ENCODE results near the gene TBCCD1. TPM values are rescaled to one million over a fixed set of nuclear protein-coding genes. Genes with fewer than 3 reads are reported as not detected.

TBCCD1 gene
- total RNA-seq, 1 experiment from 2014 or later, result 14.5 TPM

GRCh38 chr3:186517218-186517617 is 49.9 kb downstream of the TBCCD1 start:
- no TSS peak for BruUV-seq (replicated peaks)
- intact Hi-C loops (cut with micrococcal nuclease; ENCODE audit: unreplicated experiment) (no loop called here), in situ Hi-C loops (cut with HindIII; ENCODE audit: low pct_unique_long_range_greater_than_20kb, low sequenced_read_pairs) (no loop called here)
- Histone ChIP-seq H3K4me3 (ENCODE audit: low read depth in 2 of 2, low read length in 2 of 2) (no peak overlapping the region), H3K27ac (ENCODE audit: low read length) (no peak overlapping the region), H3K36me3 (ENCODE audit: control insufficient read depth, insufficient read depth, low read length) (no peaks in the 10 kb centered on the region), H3K9me3 (ENCODE audit: control insufficient read depth, insufficient read depth, low read depth, low read length) (no peaks in the 10 kb centered on the region), H3K27me3 (ENCODE audit: control insufficient read depth, insufficient read depth, low read length) (peaks cover 37% of the 10 kb centered on the region), H3K4me1 (ENCODE audit: control insufficient read depth, insufficient read depth, low read length) (no peaks in the 10 kb centered on the region)
- no peak for TF ChIP-seq SIN3A (IDR thresholded peaks at IDR 0.05; ENCODE audit: borderline replicate concordance, insufficient read depth, low read depth, low read length)
- no peak for TF ChIP-seq TCF7L2 (IDR thresholded peaks at IDR 0.05; ENCODE audit: low read depth, low read length)
- DNase-seq (ENCODE audit: low read depth, low spot score) (no peak), ATAC-seq (no peak)
- ChIA-PET CTCF (no interaction called here), POLR2A (no interaction called here)

- H3K27me3 ChIP-seq (ENCODE audit: control insufficient read depth, insufficient read depth, low read length), result peaks cover 38% of the 10 kb centered on the region
- H3K36me3 ChIP-seq (ENCODE audit: control insufficient read depth, insufficient read depth, low read length), result no peaks in the 10 kb centered on the region
- DNase-seq (ENCODE audit: low read depth, low spot score) (no peak), ATAC-seq (no peak)
- no peak for TF ChIP-seq TCF7L2 (IDR thresholded peaks at IDR 0.05; ENCODE audit: low read depth, low read length)
- no peak for TF ChIP-seq SIN3A (IDR thresholded peaks at IDR 0.05; ENCODE audit: borderline replicate concordance, insufficient read depth, low read depth, low read length)
- no peak for TF ChIP-seq POLR2AphosphoS5 (IDR thresholded peaks at IDR 0.05; ENCODE audit: low read depth, low read length)
- no peak for TF ChIP-seq CTCF (IDR thresholded peaks at IDR 0.05)
- TF ChIP-seq REST (IDR thresholded peaks at IDR 0.05; ENCODE audit: insufficient read depth in 1 of 2, low read depth in 2 of 2, low read length in 1 of 2), result no peak
- no TSS peak for BruUV-seq (replicated peaks)
- intact Hi-C loops (cut with micrococcal nuclease; ENCODE audit: unreplicated experiment), result no loop called here
- no peaks in the 10 kb centered on the region for H3K9me3 ChIP-seq (ENCODE audit: control insufficient read depth, insufficient read depth, low read depth, low read length)
- ChIA-PET POLR2A (no interaction called here), CTCF (no interaction called here)
- H3K27ac ChIP-seq (ENCODE audit: low read length), result no peak overlapping the region
- H3K4me1 ChIP-seq (ENCODE audit: control insufficient read depth, insufficient read depth, low read length), result no peaks in the 10 kb centered on the region
- H3K4me3 ChIP-seq (ENCODE audit: low read depth in 2 of 2, low read length in 2 of 2), result no peak overlapping the region
- in situ Hi-C loops (cut with HindIII; ENCODE audit: low pct_unique_long_range_greater_than_20kb, low sequenced_read_pairs), result no loop called here
These were observed 50.5 kb downstream of the TBCCD1 start for GRCh38 chr3:186516646-186517045.

GRCh38 chr3:186515125-186515524 is 52.0 kb downstream of the TBCCD1 start:
- CTCF ChIA-PET, result no interaction called here
- Histone ChIP-seq H3K36me3 (ENCODE audit: control insufficient read depth, insufficient read depth, low read length) (no peaks in the 10 kb centered on the region), H3K4me3 (ENCODE audit: low read depth in 2 of 2, low read length in 2 of 2) (no peak overlapping the region), H3K27me3 (ENCODE audit: control insufficient read depth, insufficient read depth, low read length) (peaks cover 45% of the 10 kb centered on the region), H3K4me1 (ENCODE audit: control insufficient read depth, insufficient read depth, low read length) (no peaks in the 10 kb centered on the region), H3K9me3 (ENCODE audit: control insufficient read depth, insufficient read depth, low read depth, low read length) (no peaks in the 10 kb centered on the region), H3K27ac (ENCODE audit: low read length) (no peak overlapping the region)
- POLR2A ChIA-PET, result no interaction called here
- BruUV-seq (replicated peaks), result no TSS peak
- no peak for ATAC-seq
- intact Hi-C loops (cut with micrococcal nuclease; ENCODE audit: unreplicated experiment) (no loop called here), in situ Hi-C loops (cut with HindIII; ENCODE audit: low pct_unique_long_range_greater_than_20kb, low sequenced_read_pairs) (no loop called here)
- no peak for DNase-seq (ENCODE audit: low read depth, low spot score)
- TF ChIP-seq SIN3A (IDR thresholded peaks at IDR 0.05; ENCODE audit: borderline replicate concordance, insufficient read depth, low read depth, low read length), result no peak
- TF ChIP-seq REST (IDR thresholded peaks at IDR 0.05; ENCODE audit: insufficient read depth in 1 of 2, low read depth in 2 of 2, low read length in 1 of 2), result no peak
- TF ChIP-seq POLR2AphosphoS5 (IDR thresholded peaks at IDR 0.05; ENCODE audit: low read depth, low read length), result no peak
- no peak for TF ChIP-seq CTCF (IDR thresholded peaks at IDR 0.05)
- TF ChIP-seq TCF7L2 (IDR thresholded peaks at IDR 0.05; ENCODE audit: low read depth, low read length), result no peak

Measured in Panc1 (cell line).